A549 (cell line): ENCODE data around the gene STAU1.

Experiments
- CTCF ChIP-seq: fragments of >200 bp; sonication (Bioruptor Twin); formaldehyde crosslinking; IDR thresholded peaks from 3 replicates; pipeline ENCODE4 v1.5.1; 2016
- HOXA7 ChIP-seq: fragments of 250-450 bp; sonication (Bioruptor Pico); IDR thresholded peaks from 2 replicates; pipeline ENCODE4 v1.5.0; 2020; ENCODE audit warnings: mild to moderate bottlenecking, moderate library complexity
- JUNB ChIP-seq: fragments of >200 bp; sonication (Bioruptor Twin); formaldehyde crosslinking; IDR thresholded peaks from 2 replicates; pipeline ENCODE4 v1.6.1; 2016
- POLR2A ChIP-seq: IDR thresholded peaks from 2 replicates; pipeline ENCODE4 v1.6.1; 2012; ENCODE audit warnings: mild to moderate bottlenecking, low read length

- TF ChIP-seq CTCF (no peak), POLR2A (no peak), JUNB (no peak), HOXA7 (CRISPR knock-in tag) (no peak)
These were observed 84.3 kb downstream of the STAU1 start for GRCh38 chr20:49103647-49104364.
